NCI-H460 (cell line): ENCODE data around the gene MON2. TPM values are rescaled to one million over a fixed set of nuclear protein-coding genes. Genes with fewer than 3 reads are reported as not detected.

ENCODE experiments used
- DNase-seq: peaks from one replicate; pipeline ENCODE4 v3.0.0-alpha.2; 2016; ENCODE audit warnings: low read depth; ENCODE audit errors: extremely low read depth
- small RNA-seq, 2 experiments: library from RNA; depleted of rRNA; stranded (forward); fragments of <200 nt; gene quantifications; one replicate each; pipeline ENCODE3, GENCODE V24; 2014
- total RNA-seq: library from RNA; depleted of rRNA; stranded (reverse); fragments of >200 nt; shearing (Covaris generic); gene quantifications from 2 replicates; pipeline ENCODE4 v1.2.3, GENCODE V29; 2014; rRNA removed

Gene MON2
- total RNA-seq, 1 experiment from 2014 or later = 22.4 TPM

- no peak for DNase-seq
Measured at GRCh38 chr12:62646566-62646965, 179.9 kb downstream of the MON2 start.

GRCh38 chr12:62647586-62647985, 181.0 kb downstream of the MON2 start:
- no peak for DNase-seq

- no peak for DNase-seq
Measured at GRCh38 chr12:62649412-62650138, 182.9 kb downstream of the MON2 start.

Small RNA genes lying within 50 kb of the gene (small RNA-seq; reads per million reads assigned to genes)
- 1,381 to 29,962 reads per million in 2 experiments for gene MIRLET7I
- gene RNU6-399P = 0 reads per million in 2 experiments

Other genes with a start within 250 kb of the MON2 start
- 52.6 and 56.3 TPM in 2 replicates for gene USP15, start 206.4 kb upstream of the MON2 start, total RNA-seq